GM12878 (cell line): ENCODE data around the gene CCM2. TPM values are rescaled to one million over a fixed set of nuclear protein-coding genes. Genes with fewer than 3 reads are reported as not detected.

Experiments used
- ATAC-seq: fragments of 200-7000 bp; cut with Tn5 transposase; 3 replicates; pipeline ENCODE4 v1.9.1; 2020; ENCODE audit warnings: mild to moderate bottlenecking, moderate library complexity
- BruUV-seq: library from RNA; stranded (reverse); fragments of 400-500 nt; replicated peaks from 2 replicates; lab custom pipeline; 2021; lab: Mats Ljungman, UMichigan
- CTCF ChIA-PET: fragments of 300-600 bp; sonication (Branson Sonifier 250); formaldehyde crosslinking; extraction: SDS; loops from one replicate; lab custom pipeline; 2021; ENCODE audit warnings: inconsistent platforms; lab: Yijun Ruan, JAX
- POLR2A ChIA-PET: fragments of 350-600 bp; formaldehyde crosslinking; extraction: SDS; loops from one replicate; lab custom pipeline; 2021; ENCODE audit warnings: inconsistent platforms; lab: Charles Lee
- RAD21 ChIA-PET: fragments of 300-600 bp; sonication (Branson Sonifier 250); formaldehyde crosslinking; loops from one replicate; lab custom pipeline; 2023; ENCODE audit warnings: antibody characterized with exemption; ENCODE audit not compliant: unreplicated experiment; lab: Charles Lee
- SMC1A ChIA-PET: fragments of 300-600 bp; sonication (Branson Sonifier 250); formaldehyde crosslinking; loops from one replicate; lab custom pipeline; 2023; ENCODE audit not compliant: unreplicated experiment, uncharacterized antibody; lab: Charles Lee
- DNase-seq: peaks from one replicate; pipeline ENCODE4 v3.0.0-alpha.2; 2011; ENCODE audit warnings: low read depth, low spot score
- FAIRE-seq: peaks from 3 replicates; lab custom pipeline; 2011; peaks lifted over from hg19 to GRCh38; lab: Jason Lieb, UNC
- H2AFZ ChIP-seq: 2 replicates; pipeline ENCODE4 v1.6.0; 2011; ENCODE audit warnings: low read depth, low read length, control low read depth; ENCODE audit not compliant: control insufficient read depth
- H3K27ac ChIP-seq: 2 replicates; pipeline ENCODE4 v1.5.1; 2011; ENCODE audit warnings: control low read depth; ENCODE audit not compliant: control insufficient read depth, insufficient read depth
- H3K27me3 ChIP-seq, 2 experiments: replicated peaks in 1 of 2; 2 replicates each; pipeline versions ENCODE4 v1.6.0 to v1.6.1; 2011; ENCODE audit warnings: low read length in 1 of 2; ENCODE audit not compliant: control insufficient read depth in 2 of 2, insufficient read depth in 2 of 2
- H3K36me3 ChIP-seq, 2 experiments: 2 replicates each; pipeline ENCODE4 v1.5.1; 2011; ENCODE audit warnings: low read length in 1 of 2; ENCODE audit not compliant: control insufficient read depth in 2 of 2, insufficient read depth in 2 of 2
- H3K4me1 ChIP-seq: 2 replicates; pipeline ENCODE4 v1.6.1; 2011; ENCODE audit warnings: mild to moderate bottlenecking, low read length, moderate library complexity, mixed read lengths; ENCODE audit not compliant: control insufficient read depth, insufficient read depth
- H3K4me2 ChIP-seq: 2 replicates; pipeline ENCODE4 v1.6.0; 2011; ENCODE audit warnings: control low read depth; ENCODE audit not compliant: control insufficient read depth, insufficient read depth
- H3K4me3 ChIP-seq: fragments of 200-600 bp; sonication (generic); 2 replicates; pipeline ENCODE4 v1.5.1; 2016
- H3K79me2 ChIP-seq: 2 replicates; pipeline ENCODE4 v1.6.0; 2011; ENCODE audit warnings: low read length; ENCODE audit not compliant: control insufficient read depth, insufficient read depth
- H3K9ac ChIP-seq: 2 replicates; pipeline ENCODE4 v1.8.0; 2011; ENCODE audit warnings: low read length, control low read depth, mixed read lengths; ENCODE audit not compliant: control insufficient read depth, insufficient read depth
- H3K9me3 ChIP-seq: replicated peaks from 3 replicates; pipeline ENCODE4 v1.5.1; 2011; ENCODE audit warnings: mild to moderate bottlenecking, low read length; ENCODE audit not compliant: control insufficient read depth, insufficient read depth
- H4K20me1 ChIP-seq: 2 replicates; pipeline ENCODE4 v1.6.0; 2011; ENCODE audit not compliant: control insufficient read depth, insufficient read depth
- CREB1 ChIP-seq: IDR thresholded peaks from 2 replicates; pipeline ENCODE4 v1.6.1; 2012; ENCODE audit warnings: low read depth, mild to moderate bottlenecking, inconsistent platforms
- MYC ChIP-seq: IDR thresholded peaks from 2 replicates; pipeline ENCODE4 v1.6.1; 2011; ENCODE audit warnings: mild to moderate bottlenecking, low read length, moderate library complexity, inconsistent platforms; ENCODE audit not compliant: insufficient read depth, insufficient replicate concordance, insufficient read length, severe bottlenecking
- SMAD1 ChIP-seq: fragments of 450-650 bp; IDR thresholded peaks from 2 replicates; pipeline ENCODE4 v1.6.1; 2018; ENCODE audit warnings: mild to moderate bottlenecking, low read depth; ENCODE audit not compliant: partially characterized antibody
- SMARCA5 ChIP-seq: fragments of 450-650 bp; IDR thresholded peaks from 2 replicates; pipeline ENCODE4 v1.6.1; 2017; ENCODE audit warnings: mild to moderate bottlenecking
- ZZZ3 ChIP-seq: IDR thresholded peaks from 2 replicates; pipeline ENCODE4 v1.6.1; 2011; ENCODE audit warnings: low read depth; ENCODE audit not compliant: control insufficient read depth, insufficient read length
- WGBS: methylation state at CpG from one replicate; pipeline ENCODE4 v1.1.6; 2016; ENCODE audit warnings: low lambda C conversion rate; ENCODE audit not compliant: insufficient replicate concordance, insufficient coverage; ENCODE audit errors: missing lambda C conversion rate; 5-methylcytosine and 5-hydroxymethylcytosine counted together
- in situ Hi-C: fragments of 300-500 bp; cut with MboI; formaldehyde crosslinking; loops from 9 replicates; pipeline ENCODE4 v1.14.3; 2018; ENCODE audit warnings: mixed read lengths
- intact Hi-C: fragments of 100-400 bp; cut with micrococcal nuclease; formaldehyde crosslinking; loops from one replicate; pipeline ENCODE4 v1.14.2; 2022; ENCODE audit not compliant: unreplicated experiment
- polyA plus RNA-seq, 11 experiments: library from polyadenylated mRNA; depleted of rRNA in 4 of 11; unstranded in 6 of 11; stranded (reverse) in 5 of 11; fragments of >200 nt; fragmentation: Nextera tagmentation in 4 of 11; fragmentation: Illumina TruSeq in 1 of 11; extraction: Ambion mirVana in 4 of 11; extraction: Trizol in 1 of 11; gene quantifications; 1 replicate in 1 of 11; 2 replicates in 10 of 11; pipeline versions ENCODE4 v1.2.1 to v1.2.3, GENCODE V29; 2011 to 2016; ENCODE audit warnings: inconsistent platforms in 2 of 11, missing spikeins in 2 of 11, low read depth in 1 of 11
- total RNA-seq, 4 experiments: library from RNA; depleted of rRNA in 3 of 4; stranded (reverse); fragments of >200 nt in 3 of 4; fragmentation: Illumina TruSeq in 1 of 4; extraction: Trizol in 1 of 4; gene quantifications; 2 replicates each; pipeline versions ENCODE4 v1.2.1 to v1.2.3, GENCODE V29; 2013 to 2021
- TF ChIP-seq, protein P1 (sequence below): fragments of 450-650 bp; IDR thresholded peaks from 2 replicates; pipeline ENCODE4 v1.6.1; 2017; ENCODE audit warnings: mild to moderate bottlenecking, moderate library complexity
- TF ChIP-seq, protein P2 (sequence below): IDR thresholded peaks from 2 replicates; pipeline ENCODE4 v1.6.1; 2012; ENCODE audit warnings: mild to moderate bottlenecking, low read depth, low read length

The CCM2 gene
- total and polyA plus RNA-seq, 10 of the 15 experiments (the other 5 are each of a cell fraction or from before 2014, with no cell fraction given) = 1.00 to 82.3 (median 48.7) TPM

DNA sequence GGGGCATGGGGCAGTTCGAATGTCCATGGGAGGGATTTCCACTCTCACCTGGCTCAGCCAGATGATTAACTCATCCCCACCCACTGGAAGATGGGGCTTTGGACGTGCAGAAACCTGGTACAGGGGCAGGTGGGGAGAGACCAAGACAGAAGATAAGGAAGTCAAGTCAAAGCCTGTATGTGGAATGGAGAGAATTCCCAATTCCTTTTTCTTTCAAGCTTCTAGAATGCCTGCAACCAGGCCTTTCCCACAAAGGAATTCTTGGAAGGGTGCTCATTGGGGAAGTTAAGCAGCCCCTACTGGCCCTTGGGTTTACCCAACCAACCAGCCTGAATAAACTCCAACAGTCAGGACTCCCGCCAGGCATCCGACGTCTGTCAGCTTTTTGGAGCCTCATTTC, 39.1 kb downstream of the CCM2 start:
- DNase-seq (no peak), FAIRE-seq (no peak), ATAC-seq (no peak)
- no peak overlapping the region for H3K4me3 ChIP-seq
- in situ Hi-C loops (no loop called here), intact Hi-C loops (no loop called here)
- TF ChIP-seq, protein P1, sequence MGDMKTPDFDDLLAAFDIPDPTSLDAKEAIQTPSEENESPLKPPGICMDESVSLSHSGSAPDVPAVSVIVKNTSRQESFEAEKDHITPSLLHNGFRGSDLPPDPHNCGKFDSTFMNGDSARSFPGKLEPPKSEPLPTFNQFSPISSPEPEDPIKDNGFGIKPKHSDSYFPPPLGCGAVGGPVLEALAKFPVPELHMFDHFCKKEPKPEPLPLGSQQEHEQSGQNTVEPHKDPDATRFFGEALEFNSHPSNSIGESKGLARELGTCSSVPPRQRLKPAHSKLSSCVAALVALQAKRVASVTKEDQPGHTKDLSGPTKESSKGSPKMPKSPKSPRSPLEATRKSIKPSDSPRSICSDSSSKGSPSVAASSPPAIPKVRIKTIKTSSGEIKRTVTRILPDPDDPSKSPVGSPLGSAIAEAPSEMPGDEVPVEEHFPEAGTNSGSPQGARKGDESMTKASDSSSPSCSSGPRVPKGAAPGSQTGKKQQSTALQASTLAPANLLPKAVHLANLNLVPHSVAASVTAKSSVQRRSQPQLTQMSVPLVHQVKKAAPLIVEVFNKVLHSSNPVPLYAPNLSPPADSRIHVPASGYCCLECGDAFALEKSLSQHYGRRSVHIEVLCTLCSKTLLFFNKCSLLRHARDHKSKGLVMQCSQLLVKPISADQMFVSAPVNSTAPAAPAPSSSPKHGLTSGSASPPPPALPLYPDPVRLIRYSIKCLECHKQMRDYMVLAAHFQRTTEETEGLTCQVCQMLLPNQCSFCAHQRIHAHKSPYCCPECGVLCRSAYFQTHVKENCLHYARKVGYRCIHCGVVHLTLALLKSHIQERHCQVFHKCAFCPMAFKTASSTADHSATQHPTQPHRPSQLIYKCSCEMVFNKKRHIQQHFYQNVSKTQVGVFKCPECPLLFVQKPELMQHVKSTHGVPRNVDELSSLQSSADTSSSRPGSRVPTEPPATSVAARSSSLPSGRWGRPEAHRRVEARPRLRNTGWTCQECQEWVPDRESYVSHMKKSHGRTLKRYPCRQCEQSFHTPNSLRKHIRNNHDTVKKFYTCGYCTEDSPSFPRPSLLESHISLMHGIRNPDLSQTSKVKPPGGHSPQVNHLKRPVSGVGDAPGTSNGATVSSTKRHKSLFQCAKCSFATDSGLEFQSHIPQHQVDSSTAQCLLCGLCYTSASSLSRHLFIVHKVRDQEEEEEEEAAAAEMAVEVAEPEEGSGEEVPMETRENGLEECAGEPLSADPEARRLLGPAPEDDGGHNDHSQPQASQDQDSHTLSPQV = no peak
- TF ChIP-seq CREB1 (no peak), SMARCA5 (no peak), SMAD1 (no peak), ZZZ3 (no peak), MYC (no peak)
- TF ChIP-seq, protein P2, sequence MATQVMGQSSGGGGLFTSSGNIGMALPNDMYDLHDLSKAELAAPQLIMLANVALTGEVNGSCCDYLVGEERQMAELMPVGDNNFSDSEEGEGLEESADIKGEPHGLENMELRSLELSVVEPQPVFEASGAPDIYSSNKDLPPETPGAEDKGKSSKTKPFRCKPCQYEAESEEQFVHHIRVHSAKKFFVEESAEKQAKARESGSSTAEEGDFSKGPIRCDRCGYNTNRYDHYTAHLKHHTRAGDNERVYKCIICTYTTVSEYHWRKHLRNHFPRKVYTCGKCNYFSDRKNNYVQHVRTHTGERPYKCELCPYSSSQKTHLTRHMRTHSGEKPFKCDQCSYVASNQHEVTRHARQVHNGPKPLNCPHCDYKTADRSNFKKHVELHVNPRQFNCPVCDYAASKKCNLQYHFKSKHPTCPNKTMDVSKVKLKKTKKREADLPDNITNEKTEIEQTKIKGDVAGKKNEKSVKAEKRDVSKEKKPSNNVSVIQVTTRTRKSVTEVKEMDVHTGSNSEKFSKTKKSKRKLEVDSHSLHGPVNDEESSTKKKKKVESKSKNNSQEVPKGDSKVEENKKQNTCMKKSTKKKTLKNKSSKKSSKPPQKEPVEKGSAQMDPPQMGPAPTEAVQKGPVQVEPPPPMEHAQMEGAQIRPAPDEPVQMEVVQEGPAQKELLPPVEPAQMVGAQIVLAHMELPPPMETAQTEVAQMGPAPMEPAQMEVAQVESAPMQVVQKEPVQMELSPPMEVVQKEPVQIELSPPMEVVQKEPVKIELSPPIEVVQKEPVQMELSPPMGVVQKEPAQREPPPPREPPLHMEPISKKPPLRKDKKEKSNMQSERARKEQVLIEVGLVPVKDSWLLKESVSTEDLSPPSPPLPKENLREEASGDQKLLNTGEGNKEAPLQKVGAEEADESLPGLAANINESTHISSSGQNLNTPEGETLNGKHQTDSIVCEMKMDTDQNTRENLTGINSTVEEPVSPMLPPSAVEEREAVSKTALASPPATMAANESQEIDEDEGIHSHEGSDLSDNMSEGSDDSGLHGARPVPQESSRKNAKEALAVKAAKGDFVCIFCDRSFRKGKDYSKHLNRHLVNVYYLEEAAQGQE = no peak
- H3K36me3 ChIP-seq = peaks cover 9 to 24% of the 10 kb centered on the region in 2 experiments; a peak in 3 of 4 replicates
- H3K4me2 ChIP-seq = no peak overlapping the region
- no peaks in the 10 kb centered on the region for H3K9me3 ChIP-seq
- RAD21 ChIA-PET = no interaction called here
- peaks cover 4% of the 10 kb centered on the region; the same call in 1 of the 2 replicates for H4K20me1 ChIP-seq
- peaks cover 25% of the 10 kb centered on the region for H3K79me2 ChIP-seq
- no peak overlapping the region for H3K9ac ChIP-seq
- BruUV-seq = TSS peak; percentile 20
- no peak overlapping the region for H3K27ac ChIP-seq
- CTCF ChIA-PET = interaction anchor here (0.7 to 1.6 kb wide), 2 partner anchors 10 to 219 kb away, joined by 3 to 4 read pairs; no protein-coding TSS in a partner anchor
- POLR2A ChIA-PET = interaction anchor here (0.6 kb wide), 1 partner anchor 13 kb away, joined by 4 read pairs; no protein-coding TSS in a partner anchor
- H2AFZ ChIP-seq = no peak overlapping the region
- H3K27me3 ChIP-seq = no peaks in the 10 kb centered on the region
- WGBS = 98% methylated on average over 5 of the region's 5 CpGs
- peaks cover 2% of the 10 kb centered on the region for H3K4me1 ChIP-seq
- SMC1A ChIA-PET = interaction anchor here (1.3 kb wide), 1 partner anchor 10 kb away, joined by 3 read pairs; no protein-coding TSS in a partner anchor
